AG09309 (cell line): ENCODE measurements around the gene CTNNA1.

Experiments
- DNase-seq: peaks from one replicate; pipeline ENCODE4 v3.0.0-alpha.2; 2010; ENCODE audit warnings: low read depth
- H3K4me3 ChIP-seq: 2 replicates; pipeline ENCODE4 v1.5.1; 2011; ENCODE audit warnings: mild to moderate bottlenecking, low read depth, low read length, moderate library complexity; ENCODE audit not compliant: control insufficient read depth
- TF ChIP-seq, protein P1 (sequence below): IDR thresholded peaks from 2 replicates; pipeline ENCODE4 v1.5.1; 2011; ENCODE audit warnings: mild to moderate bottlenecking, low read depth, low read length, inconsistent platforms; ENCODE audit not compliant: insufficient read depth, control insufficient read depth; ENCODE audit errors: missing control alignments

Gene CTNNA1

DNA sequence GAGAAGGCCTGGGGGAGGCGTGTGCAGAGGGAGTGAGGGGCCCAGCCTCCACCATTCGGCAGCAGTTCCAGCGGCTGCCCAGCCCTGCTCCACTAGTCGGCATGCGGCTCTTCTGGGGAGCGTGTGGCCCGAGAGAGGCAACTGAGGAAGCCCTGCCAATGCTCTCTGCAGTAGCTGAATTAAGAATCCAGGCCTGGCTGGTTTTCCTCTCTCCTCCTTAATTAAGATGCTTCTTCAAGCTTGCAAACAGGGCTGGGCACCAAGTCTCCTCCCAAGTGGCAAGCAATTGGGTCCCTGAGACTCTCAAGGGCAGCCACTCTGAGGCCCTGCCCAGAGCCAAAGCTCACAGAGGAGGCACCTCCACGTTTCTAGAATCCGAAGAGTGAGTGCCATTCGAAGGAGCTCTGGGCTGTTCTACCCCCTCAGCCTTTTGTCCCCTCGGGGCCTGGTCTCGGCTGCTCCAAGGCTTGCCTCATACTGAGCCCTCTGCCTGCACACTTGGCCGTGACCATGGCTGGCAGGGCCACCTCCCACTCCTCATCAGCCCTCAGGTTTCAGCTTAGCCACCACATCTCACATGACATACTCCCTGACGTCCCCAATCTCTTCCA, 197.3 kb downstream of the CTNNA1 start:
- DNase-seq = no peak
- no peak overlapping the region for H3K4me3 ChIP-seq
- TF ChIP-seq, protein P1, sequence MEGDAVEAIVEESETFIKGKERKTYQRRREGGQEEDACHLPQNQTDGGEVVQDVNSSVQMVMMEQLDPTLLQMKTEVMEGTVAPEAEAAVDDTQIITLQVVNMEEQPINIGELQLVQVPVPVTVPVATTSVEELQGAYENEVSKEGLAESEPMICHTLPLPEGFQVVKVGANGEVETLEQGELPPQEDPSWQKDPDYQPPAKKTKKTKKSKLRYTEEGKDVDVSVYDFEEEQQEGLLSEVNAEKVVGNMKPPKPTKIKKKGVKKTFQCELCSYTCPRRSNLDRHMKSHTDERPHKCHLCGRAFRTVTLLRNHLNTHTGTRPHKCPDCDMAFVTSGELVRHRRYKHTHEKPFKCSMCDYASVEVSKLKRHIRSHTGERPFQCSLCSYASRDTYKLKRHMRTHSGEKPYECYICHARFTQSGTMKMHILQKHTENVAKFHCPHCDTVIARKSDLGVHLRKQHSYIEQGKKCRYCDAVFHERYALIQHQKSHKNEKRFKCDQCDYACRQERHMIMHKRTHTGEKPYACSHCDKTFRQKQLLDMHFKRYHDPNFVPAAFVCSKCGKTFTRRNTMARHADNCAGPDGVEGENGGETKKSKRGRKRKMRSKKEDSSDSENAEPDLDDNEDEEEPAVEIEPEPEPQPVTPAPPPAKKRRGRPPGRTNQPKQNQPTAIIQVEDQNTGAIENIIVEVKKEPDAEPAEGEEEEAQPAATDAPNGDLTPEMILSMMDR = no peak

DNA sequence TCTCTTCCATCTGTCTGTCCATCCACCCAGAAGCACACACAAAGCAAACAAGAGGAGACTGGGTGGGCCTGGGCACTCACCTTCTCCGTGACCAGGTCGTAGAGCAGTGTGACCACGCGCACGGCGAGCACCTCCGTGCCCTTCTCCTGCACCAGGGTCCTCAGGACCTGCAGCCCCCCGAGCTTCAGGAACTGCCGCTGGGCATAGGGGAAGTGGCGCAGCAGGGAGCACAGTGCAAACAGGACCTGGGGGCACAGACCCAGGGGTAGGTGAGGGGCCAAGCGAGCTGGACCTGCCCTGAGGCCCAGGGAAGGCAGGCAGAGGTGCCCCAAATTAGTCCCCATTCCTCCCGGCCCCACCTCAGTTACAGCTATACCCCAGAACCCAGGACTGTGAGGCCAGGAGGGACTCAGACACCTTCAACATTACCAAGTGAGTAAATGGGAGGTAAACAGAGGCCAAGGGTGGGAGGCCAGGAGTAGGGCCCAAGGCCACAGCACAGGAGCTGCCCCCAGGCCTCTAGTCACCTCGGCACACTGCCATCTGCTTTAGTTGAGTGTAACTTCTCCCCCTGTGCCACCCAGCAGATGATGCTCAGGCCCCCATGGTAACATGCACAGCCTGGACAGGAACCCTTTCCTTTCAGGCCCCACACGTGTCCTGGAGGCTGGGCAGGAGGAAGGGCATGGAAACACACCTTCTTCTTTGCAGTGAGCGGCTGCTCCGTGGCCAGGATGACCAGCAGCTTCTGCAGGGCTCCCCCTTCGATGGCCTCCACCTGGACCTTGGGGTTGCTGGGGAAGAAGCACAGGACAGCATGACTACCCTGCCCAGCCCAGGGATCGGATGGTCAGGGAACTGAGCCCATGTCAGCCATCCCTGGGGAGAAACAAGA, 198.1 kb downstream of the CTNNA1 start:
- TF ChIP-seq, protein P1 = no peak
- no peak overlapping the region for H3K4me3 ChIP-seq

DNA sequence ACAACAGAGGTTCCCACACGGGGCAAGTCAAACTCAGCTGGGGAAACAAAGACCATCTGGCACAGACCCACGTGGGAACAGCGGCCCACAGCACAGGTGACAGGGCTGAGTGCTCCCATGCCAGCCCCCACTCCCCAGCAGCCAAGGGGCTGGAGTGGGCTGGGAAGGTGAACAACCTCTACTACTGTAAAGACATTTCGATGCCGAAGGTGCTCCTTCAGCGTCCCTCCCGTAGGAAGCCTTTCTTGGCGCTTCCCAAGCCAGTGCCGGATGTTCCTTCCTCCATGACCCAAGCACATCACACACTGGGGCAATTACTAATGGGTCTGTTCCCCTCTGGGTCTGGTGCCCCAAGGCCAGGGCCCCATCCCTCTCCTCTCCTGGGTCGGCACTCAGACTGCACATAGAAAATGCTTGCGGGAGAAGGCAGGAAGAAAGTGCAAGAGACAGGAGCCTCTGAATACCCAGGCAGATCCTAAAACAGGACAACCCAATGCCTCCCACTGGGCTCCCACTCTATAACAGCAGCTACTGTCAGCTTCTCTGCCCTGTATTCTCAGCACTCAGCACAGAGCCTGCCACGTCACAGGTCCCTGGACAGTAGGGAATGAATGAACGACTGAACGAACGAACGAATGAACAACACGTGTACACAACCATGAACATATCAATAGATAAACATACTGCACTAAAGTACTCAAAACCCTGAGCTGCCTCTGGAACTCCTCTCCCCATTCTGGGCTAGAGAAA, 198.9 kb downstream of the CTNNA1 start:
- no peak overlapping the region for H3K4me3 ChIP-seq
- TF ChIP-seq, protein P1 = no peak
- no peak for DNase-seq

More for the DNA sequence above, 198.1 kb downstream of the CTNNA1 start:
- no peak for DNase-seq

DNA sequence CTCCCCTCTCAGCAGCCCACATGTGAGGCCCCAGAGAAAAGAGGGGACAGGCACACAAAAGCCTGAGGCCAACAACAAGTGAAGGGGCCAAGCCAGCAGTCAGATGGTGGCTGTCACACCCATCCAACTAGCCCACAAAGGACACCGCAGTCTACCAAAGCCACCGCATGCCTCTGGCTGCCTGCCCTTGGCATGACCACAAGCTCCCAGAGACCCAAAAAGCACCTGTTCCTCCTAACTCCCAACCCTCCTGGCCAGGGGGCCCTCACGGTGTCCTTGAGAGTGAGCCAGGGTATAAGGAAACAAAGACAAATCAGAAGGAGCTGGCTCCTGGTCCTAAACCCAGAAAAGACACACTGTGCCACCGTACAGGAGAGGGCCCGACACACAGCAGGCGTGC, 199.7 kb downstream of the CTNNA1 start:
- TF ChIP-seq, protein P1 = no peak
- no peak for DNase-seq
- no peak overlapping the region for H3K4me3 ChIP-seq

GRCh38 chr5:138953387-138954256, 200.4 kb downstream of the CTNNA1 start:
- TF ChIP-seq, protein P1 = no peak
- peak; percentile 10 for DNase-seq
- H3K4me3 ChIP-seq = no peak overlapping the region
